Stimulated activated CD8-positive, alpha-beta memory T cell treated with anti-CD3 and anti-CD28 coated beads, Interleukin-4, amount 100 ng/mL, for 24 hours (primary cell): Measurements from ENCODE around the gene MAP4K3.
"Not testable (repeated sequence)": the region's sequence is repeated elsewhere in the genome, so short reads cannot be mapped to it uniquely, and the experiment has no call there.

Source experiments
- DNase-seq: peaks from one replicate; pipeline ENCODE4 v3.0.0-alpha.2; 2020; ENCODE audit warnings: low read depth

MAP4K3 gene

GRCh38 chr2:39370101-39370500 lies 67.0 kb downstream of the MAP4K3 start:
- DNase-seq = no peak

GRCh38 chr2:39368846-39369245 lies 68.2 kb downstream of the MAP4K3 start:
- no peak for DNase-seq

GRCh38 chr2:39368376-39368775 lies 68.7 kb downstream of the MAP4K3 start:
- DNase-seq = no peak

GRCh38 chr2:39362595-39362994 lies 74.5 kb downstream of the MAP4K3 start:
- DNase-seq = no peak

GRCh38 chr2:39361511-39361910 lies 75.6 kb downstream of the MAP4K3 start:
- DNase-seq = no peak

- DNase-seq = not testable (repeated sequence)
These were observed 76.7 kb downstream of the MAP4K3 start for GRCh38 chr2:39360342-39360741.

- DNase-seq = no peak
These were observed 77.5 kb downstream of the MAP4K3 start for GRCh38 chr2:39359453-39360038.

GRCh38 chr2:39356922-39357639 lies 80.0 kb downstream of the MAP4K3 start:
- DNase-seq = no peak

GRCh38 chr2:39350658-39351057 lies 86.4 kb downstream of the MAP4K3 start:
- DNase-seq = no peak

- DNase-seq = no peak
These were observed 98.6 kb downstream of the MAP4K3 start for GRCh38 chr2:39338502-39338901.

- DNase-seq = no peak
These were observed 101.2 kb downstream of the MAP4K3 start for GRCh38 chr2:39335930-39336329.

- DNase-seq = no peak
These were observed 102.1 kb downstream of the MAP4K3 start for GRCh38 chr2:39334978-39335377.

GRCh38 chr2:39334529-39334928 lies 102.6 kb downstream of the MAP4K3 start:
- no peak for DNase-seq

GRCh38 chr2:39326644-39327043 lies 110.4 kb downstream of the MAP4K3 start:
- DNase-seq = no peak

- no peak for DNase-seq
These were observed 111.1 kb downstream of the MAP4K3 start for GRCh38 chr2:39325966-39326365.

- DNase-seq = not testable (repeated sequence)
These were observed 115.7 kb downstream of the MAP4K3 start for GRCh38 chr2:39321056-39322035.

GRCh38 chr2:39320162-39320561 lies 116.9 kb downstream of the MAP4K3 start:
- no peak for DNase-seq

- no peak for DNase-seq
These were observed 123.5 kb downstream of the MAP4K3 start for GRCh38 chr2:39313575-39313974.

GRCh38 chr2:39311469-39311868 lies 125.6 kb downstream of the MAP4K3 start:
- DNase-seq = no peak

- DNase-seq = no peak
These were observed 128.3 kb downstream of the MAP4K3 start for GRCh38 chr2:39308778-39309177.

- DNase-seq = no peak
These were observed 130.5 kb downstream of the MAP4K3 start for GRCh38 chr2:39306626-39307025.

- no peak for DNase-seq
These were observed 132.4 kb downstream of the MAP4K3 start for GRCh38 chr2:39304729-39305128.

- DNase-seq = no peak
These were observed 132.9 kb downstream of the MAP4K3 start for GRCh38 chr2:39304200-39304599.
